ENCODE data around the gene PPARD.
A peak's percentile ranks its signal among the peaks of the same experiment; 100 is the strongest.
"Not testable (repeated sequence)": the region's sequence is repeated elsewhere in the genome, so short reads cannot be mapped to it uniquely, and the experiment has no call there.

PPARD gene

GRCh38 chr6:35413911-35414310, 71.6 kb downstream of the PPARD start:
- no peak for DNase-seq

- peak in 1 of 2 donors; percentile 52 for DNase-seq
Observed at GRCh38 chr6:35415065-35415891, 72.9 kb downstream of the PPARD start.

- DNase-seq, result no peak
Observed at GRCh38 chr6:35417979-35418661, 75.8 kb downstream of the PPARD start.

- peak in 1 of 2 donors; percentile 11 for DNase-seq
Observed at GRCh38 chr6:35419417-35419816, 77.1 kb downstream of the PPARD start.

- DNase-seq, result no peak
Observed at GRCh38 chr6:35419961-35420360, 77.6 kb downstream of the PPARD start.

GRCh38 chr6:35425284-35425683, 82.9 kb downstream of the PPARD start:
- DNase-seq, result no peak

- no peak for DNase-seq
Observed at GRCh38 chr6:35426074-35426473, 83.7 kb downstream of the PPARD start.

GRCh38 chr6:35427435-35427834, 85.1 kb downstream of the PPARD start:
- no peak for DNase-seq

GRCh38 chr6:35427851-35428321, 85.5 kb downstream of the PPARD start:
- no peak for DNase-seq

GRCh38 chr6:35428421-35429149, 86.2 kb downstream of the PPARD start:
- no peak for DNase-seq

- DNase-seq, result no peak
Observed at GRCh38 chr6:35429463-35429862, 87.1 kb downstream of the PPARD start.

- no peak for DNase-seq
Observed at GRCh38 chr6:35432291-35432690, 89.9 kb downstream of the PPARD start.

- DNase-seq, result not testable (repeated sequence)
Observed at GRCh38 chr6:35432702-35433101, 90.3 kb downstream of the PPARD start.

GRCh38 chr6:35435074-35435837, 92.9 kb downstream of the PPARD start:
- no peak for DNase-seq

GRCh38 chr6:35436071-35436857, 93.9 kb downstream of the PPARD start:
- no peak for DNase-seq

GRCh38 chr6:35438378-35439065, 96.2 kb downstream of the PPARD start:
- DNase-seq, result not testable (repeated sequence)

- no peak for DNase-seq
Observed at GRCh38 chr6:35439308-35439707, 97.0 kb downstream of the PPARD start.

- DNase-seq, result no peak
Observed at GRCh38 chr6:35441205-35441604, 98.8 kb downstream of the PPARD start.

GRCh38 chr6:35441642-35442041, 99.3 kb downstream of the PPARD start:
- DNase-seq, result no peak

GRCh38 chr6:35442693-35443092, 100.3 kb downstream of the PPARD start:
- DNase-seq, result no peak

- no peak for DNase-seq
Observed at GRCh38 chr6:35443341-35444030, 101.1 kb downstream of the PPARD start.
